ENCODE measurements around the gene KCNT2. TPM values are rescaled to one million over a fixed set of nuclear protein-coding genes. Genes with fewer than 3 reads are reported as not detected.
"Not testable (repeated sequence)": the region's sequence is repeated elsewhere in the genome, so short reads cannot be mapped to it uniquely, and the experiment has no call there.

KCNT2 gene
- total RNA-seq, 1 donor from 2014 or later = 126 TPM

DNA sequence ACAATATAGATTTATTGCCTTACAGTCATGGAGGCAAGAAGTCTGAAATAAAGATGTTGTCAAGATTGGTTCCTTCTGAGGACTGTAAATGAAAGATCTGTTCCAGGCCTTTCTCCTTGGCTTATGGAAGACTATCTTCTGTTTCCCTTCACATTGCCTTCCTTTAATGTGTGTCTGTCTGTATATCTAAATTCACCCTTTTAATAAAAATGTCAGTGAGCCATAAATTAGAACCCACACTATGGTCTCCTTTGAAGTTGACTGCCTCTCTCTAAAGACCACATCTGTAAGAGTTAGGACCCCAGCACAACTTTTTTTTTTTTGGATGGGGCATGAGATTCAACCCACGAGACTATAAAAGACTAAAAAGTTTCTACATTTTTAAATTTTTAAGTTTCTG is 305.8 kb downstream of the KCNT2 start:
- H3K36me3 Mint-ChIP-seq (ENCODE audit: unreplicated experiment) = no peaks in the 10 kb centered on the region
- H3K27me3 Mint-ChIP-seq (ENCODE audit: unreplicated experiment) = peaks cover 2% of the 10 kb centered on the region
- TF ChIP-seq CTCF (IDR thresholded peaks at IDR 0.05; ENCODE audit: partially characterized antibody, unreplicated experiment) = no peak
- no peaks in the 10 kb centered on the region for H3K9me3 Mint-ChIP-seq (ENCODE audit: unreplicated experiment)
- no peaks in the 10 kb centered on the region for H3K4me1 Mint-ChIP-seq (ENCODE audit: low read depth, unreplicated experiment)
- DNase-seq = no peak
- no peak overlapping the region for H3K27ac Mint-ChIP-seq (ENCODE audit: unreplicated experiment)
- H3K4me3 Mint-ChIP-seq (ENCODE audit: unreplicated experiment) = no peak overlapping the region

- H3K36me3 Mint-ChIP-seq (ENCODE audit: unreplicated experiment) = peaks cover 3% of the 10 kb centered on the region
- no peak overlapping the region for H3K4me3 Mint-ChIP-seq (ENCODE audit: unreplicated experiment)
- no peaks in the 10 kb centered on the region for H3K27me3 Mint-ChIP-seq (ENCODE audit: unreplicated experiment)
- no peak for DNase-seq
- H3K9me3 Mint-ChIP-seq (ENCODE audit: unreplicated experiment) = no peaks in the 10 kb centered on the region
- no peak overlapping the region for H3K27ac Mint-ChIP-seq (ENCODE audit: unreplicated experiment)
- no peaks in the 10 kb centered on the region for H3K4me1 Mint-ChIP-seq (ENCODE audit: low read depth, unreplicated experiment)
- TF ChIP-seq CTCF (IDR thresholded peaks at IDR 0.05; ENCODE audit: partially characterized antibody, unreplicated experiment) = no peak
These were observed 312.5 kb downstream of the KCNT2 start for GRCh38 chr1:196295766-196296165.

GRCh38 chr1:196278816-196279215 is 329.4 kb downstream of the KCNT2 start:
- TF ChIP-seq CTCF (IDR thresholded peaks at IDR 0.05; ENCODE audit: partially characterized antibody, unreplicated experiment) = no peak
- no peak for DNase-seq
- H3K27ac Mint-ChIP-seq (ENCODE audit: unreplicated experiment) = no peak overlapping the region
- H3K4me3 Mint-ChIP-seq (ENCODE audit: unreplicated experiment) = no peak overlapping the region
- H3K9me3 Mint-ChIP-seq (ENCODE audit: unreplicated experiment) = no peaks in the 10 kb centered on the region
- no peaks in the 10 kb centered on the region for H3K4me1 Mint-ChIP-seq (ENCODE audit: low read depth, unreplicated experiment)
- H3K36me3 Mint-ChIP-seq (ENCODE audit: unreplicated experiment) = no peaks in the 10 kb centered on the region
- no peaks in the 10 kb centered on the region for H3K27me3 Mint-ChIP-seq (ENCODE audit: unreplicated experiment)

- no peak for TF ChIP-seq CTCF (IDR thresholded peaks at IDR 0.05; ENCODE audit: partially characterized antibody, unreplicated experiment)
- Mint-ChIP-seq H3K27me3 (ENCODE audit: unreplicated experiment) (no peaks in the 10 kb centered on the region), H3K4me3 (ENCODE audit: unreplicated experiment) (no peak overlapping the region), H3K36me3 (ENCODE audit: unreplicated experiment) (no peaks in the 10 kb centered on the region), H3K9me3 (ENCODE audit: unreplicated experiment) (no peaks in the 10 kb centered on the region), H3K27ac (ENCODE audit: unreplicated experiment) (no peak overlapping the region), H3K4me1 (ENCODE audit: low read depth, unreplicated experiment) (no peaks in the 10 kb centered on the region)
- no peak for DNase-seq
These were observed 330.4 kb downstream of the KCNT2 start for GRCh38 chr1:196277860-196278259.

GRCh38 chr1:196271212-196271947 is 336.9 kb downstream of the KCNT2 start:
- no peak overlapping the region for H3K27ac Mint-ChIP-seq (ENCODE audit: unreplicated experiment)
- no peak for DNase-seq
- H3K4me3 Mint-ChIP-seq (ENCODE audit: unreplicated experiment) = no peak overlapping the region
- no peak for TF ChIP-seq CTCF (IDR thresholded peaks at IDR 0.05; ENCODE audit: partially characterized antibody, unreplicated experiment)
- no peaks in the 10 kb centered on the region for H3K36me3 Mint-ChIP-seq (ENCODE audit: unreplicated experiment)
- no peaks in the 10 kb centered on the region for H3K27me3 Mint-ChIP-seq (ENCODE audit: unreplicated experiment)
- H3K9me3 Mint-ChIP-seq (ENCODE audit: unreplicated experiment) = peaks cover 2% of the 10 kb centered on the region
- peaks cover 6% of the 10 kb centered on the region for H3K4me1 Mint-ChIP-seq (ENCODE audit: low read depth, unreplicated experiment)

DNA sequence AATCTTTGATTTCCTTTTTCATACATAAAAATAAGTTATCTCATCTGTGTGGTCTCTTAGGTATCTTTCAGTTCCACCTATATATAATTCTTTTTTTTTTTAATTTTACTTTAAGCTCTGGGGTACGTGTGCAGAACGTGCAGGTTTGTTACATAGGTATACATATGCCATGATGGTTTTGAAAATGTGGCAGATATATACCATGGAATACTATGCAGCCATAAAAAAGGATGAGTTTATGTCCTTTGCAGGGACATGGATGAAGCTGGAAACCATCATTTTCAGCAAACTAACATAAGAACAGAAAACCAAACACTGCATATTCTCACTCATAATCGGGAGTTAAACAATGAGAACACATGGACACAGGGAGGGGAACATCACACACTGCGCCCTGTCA is 345.2 kb downstream of the KCNT2 start:
- not testable (repeated sequence) for DNase-seq; H3K4me3 Mint-ChIP-seq (ENCODE audit: unreplicated experiment); H3K4me1 Mint-ChIP-seq (ENCODE audit: low read depth, unreplicated experiment); H3K9me3 Mint-ChIP-seq (ENCODE audit: unreplicated experiment); H3K36me3 Mint-ChIP-seq (ENCODE audit: unreplicated experiment); H3K27me3 Mint-ChIP-seq (ENCODE audit: unreplicated experiment); H3K27ac Mint-ChIP-seq (ENCODE audit: unreplicated experiment)
